Smooth muscle cell (in vitro differentiated cells): ENCODE measurements around the gene MLST8. TPM values are rescaled to one million over a fixed set of nuclear protein-coding genes. Genes with fewer than 3 reads are reported as not detected.

Experiments
- DNase-seq: peaks from one replicate; lab custom pipeline; 2025; ENCODE audit not compliant: unreplicated experiment; lab: John Stamatoyannopoulos, UW
- H2AFZ ChIP-seq: fragments of 200-600 bp; sonication (generic); 2 replicates; pipeline ENCODE4 v1.6.0; 2016; ENCODE audit warnings: antibody characterized with exemption, low read depth, mild to moderate bottlenecking
- H3F3A ChIP-seq: fragments of 200-600 bp; sonication (generic); 2 replicates; pipeline ENCODE4 v1.6.0; 2017; ENCODE audit warnings: antibody characterized with exemption, low read depth
- H3K27ac ChIP-seq: fragments of 200-600 bp; sonication (generic); 2 replicates; pipeline ENCODE4 v1.5.1; 2016; ENCODE audit warnings: low read depth, mild to moderate bottlenecking
- H3K27me3 ChIP-seq: fragments of 200-600 bp; sonication (generic); 2 replicates; pipeline ENCODE4 v1.6.1; 2016; ENCODE audit warnings: low read depth, mild to moderate bottlenecking
- H3K36me3 ChIP-seq: fragments of 200-600 bp; sonication (generic); 2 replicates; pipeline ENCODE4 v1.5.1; 2016; ENCODE audit warnings: low read depth
- H3K4me1 ChIP-seq: fragments of 200-600 bp; sonication (generic); 2 replicates; pipeline ENCODE4 v1.5.1; 2016; ENCODE audit warnings: low read depth
- H3K4me2 ChIP-seq: fragments of 200-600 bp; sonication (generic); 2 replicates; pipeline ENCODE4 v1.6.0; 2016; ENCODE audit warnings: mild to moderate bottlenecking
- H3K4me3 ChIP-seq: fragments of 200-600 bp; sonication (generic); 2 replicates; pipeline ENCODE4 v1.5.1; 2016; ENCODE audit warnings: mild to moderate bottlenecking
- H3K79me2 ChIP-seq: fragments of 200-600 bp; sonication (generic); 2 replicates; pipeline ENCODE4 v1.6.0; 2016; ENCODE audit warnings: low read depth, mild to moderate bottlenecking
- H3K9ac ChIP-seq: fragments of 200-600 bp; sonication (generic); 2 replicates; pipeline ENCODE4 v1.6.0; 2016; ENCODE audit warnings: low read depth
- H3K9me3 ChIP-seq: fragments of 200-600 bp; sonication (generic); replicated peaks from 2 replicates; pipeline ENCODE4 v1.5.1; 2016; ENCODE audit warnings: low read depth
- H4K20me1 ChIP-seq: fragments of 200-600 bp; sonication (generic); 2 replicates; pipeline ENCODE4 v1.6.0; 2016; ENCODE audit warnings: low read depth
- CTCF ChIP-seq: fragments of 200-600 bp; sonication (generic); IDR thresholded peaks from 2 replicates; pipeline ENCODE4 v1.5.1; 2017; ENCODE audit warnings: borderline replicate concordance, mild to moderate bottlenecking, antibody characterized with exemption; ENCODE audit not compliant: insufficient read depth, poor library complexity, severe bottlenecking
- WGBS: methylation state at CpG from one replicate; pipeline ENCODE4 v1.1.7; 2016; ENCODE audit warnings: low lambda C conversion rate; 5-methylcytosine and 5-hydroxymethylcytosine counted together
- polyA plus RNA-seq: library from polyadenylated mRNA; unstranded; fragments of >200 nt; fragmentation: Nextera tagmentation; extraction: Ambion mirVana; gene quantifications from 2 replicates; pipeline ENCODE4 v1.2.1, GENCODE V29; 2016
- total RNA-seq: library from RNA; depleted of rRNA; stranded (reverse); fragments of >200 nt; gene quantifications from 2 replicates; pipeline ENCODE4 v1.2.3, GENCODE V29; 2014

Gene MLST8
- total and polyA plus RNA-seq, 2 experiments from 2014 or later, result 37.2 to 67.0 TPM

- TF ChIP-seq CTCF, result no peak
- WGBS, result 97% methylated on average over 37 of the region's 47 CpGs
- H3K36me3 ChIP-seq, result no peaks in the 10 kb centered on the region
Measured at GRCh38 chr16:2170587-2171435, 34.4 kb upstream of the MLST8 start.

GRCh38 chr16:2171601-2172178, 33.6 kb upstream of the MLST8 start:
- TF ChIP-seq CTCF, result no peak
- H3K79me2 ChIP-seq, result no peaks in the 10 kb centered on the region
- WGBS, result 99% methylated on average over 27 of the region's 28 CpGs
- no peak overlapping the region for H3K27ac ChIP-seq
- peaks cover 25% of the 10 kb centered on the region for H4K20me1 ChIP-seq
- H3K4me2 ChIP-seq, result no peak overlapping the region
- no peak overlapping the region for H2AFZ ChIP-seq
- H3K36me3 ChIP-seq, result no peaks in the 10 kb centered on the region
- H3K4me1 ChIP-seq, result no peaks in the 10 kb centered on the region
- H3F3A ChIP-seq, result no peaks in the 10 kb centered on the region
- no peak for DNase-seq
- H3K9ac ChIP-seq, result no peak overlapping the region
- H3K27me3 ChIP-seq, result no peaks in the 10 kb centered on the region
- no peak overlapping the region for H3K4me3 ChIP-seq
- no peaks in the 10 kb centered on the region for H3K9me3 ChIP-seq

More at GRCh38 chr16:2170587-2171435, 34.4 kb upstream of the MLST8 start:
- H3F3A ChIP-seq, result no peaks in the 10 kb centered on the region
- H3K9ac ChIP-seq, result no peak overlapping the region
- H4K20me1 ChIP-seq, result peaks cover 33% of the 10 kb centered on the region
- no peaks in the 10 kb centered on the region for H3K27me3 ChIP-seq
- no peak overlapping the region for H3K4me2 ChIP-seq
- no peak overlapping the region for H3K27ac ChIP-seq
- no peak overlapping the region for H2AFZ ChIP-seq
- H3K4me3 ChIP-seq, result no peak overlapping the region
- H3K79me2 ChIP-seq, result peaks cover 4% of the 10 kb centered on the region
- no peaks in the 10 kb centered on the region for H3K9me3 ChIP-seq
- no peak for DNase-seq
- H3K4me1 ChIP-seq, result no peaks in the 10 kb centered on the region

- no peaks in the 10 kb centered on the region for H3K79me2 ChIP-seq
- WGBS, result 95% methylated on average over 21 of the region's 29 CpGs
- no peak overlapping the region for H3K4me3 ChIP-seq
Measured at GRCh38 chr16:2172688-2173335, 32.4 kb upstream of the MLST8 start.

More at GRCh38 chr16:2172688-2173335, 32.4 kb upstream of the MLST8 start:
- Histone ChIP-seq H3K27ac (no peak overlapping the region), H3K9me3 (no peaks in the 10 kb centered on the region), H3K9ac (no peak overlapping the region), H3F3A (no peaks in the 10 kb centered on the region), H2AFZ (no peak overlapping the region), H3K36me3 (no peaks in the 10 kb centered on the region), H4K20me1 (peaks cover 14% of the 10 kb centered on the region), H3K4me2 (no peak overlapping the region), H3K4me1 (no peaks in the 10 kb centered on the region), H3K27me3 (no peaks in the 10 kb centered on the region)
- DNase-seq, result no peak
- no peak for TF ChIP-seq CTCF
